HG03521 (cell line): ENCODE data around the gene CHSY3.

Source experiments
- ATAC-seq: cut with Tn5 transposase; IDR thresholded peaks from one replicate; pipeline ENCODE4 v1.9.1; 2021; ENCODE audit warnings: mild to moderate bottlenecking, moderate library complexity; ENCODE audit not compliant: unreplicated experiment

The CHSY3 gene

DNA sequence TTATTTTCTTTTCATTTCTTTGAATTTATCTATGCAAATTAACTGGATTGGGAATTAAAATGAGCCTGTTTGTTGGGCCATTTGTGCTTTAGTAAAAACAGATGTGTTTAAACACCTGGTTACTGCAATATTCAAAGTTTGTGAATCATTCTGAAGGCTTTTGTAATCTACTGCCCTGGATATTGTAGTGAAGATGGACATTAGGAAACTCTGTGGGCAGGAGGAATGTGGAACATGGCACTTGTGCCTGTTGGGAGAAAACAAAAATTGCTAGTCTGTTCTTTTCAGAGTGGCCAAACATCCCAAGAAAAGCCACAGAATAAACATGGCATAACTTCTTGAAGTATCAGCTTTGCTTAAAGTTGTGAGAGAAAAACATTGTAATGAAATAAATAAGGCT, 40.8 kb downstream of the CHSY3 start:
- no peak for ATAC-seq

DNA sequence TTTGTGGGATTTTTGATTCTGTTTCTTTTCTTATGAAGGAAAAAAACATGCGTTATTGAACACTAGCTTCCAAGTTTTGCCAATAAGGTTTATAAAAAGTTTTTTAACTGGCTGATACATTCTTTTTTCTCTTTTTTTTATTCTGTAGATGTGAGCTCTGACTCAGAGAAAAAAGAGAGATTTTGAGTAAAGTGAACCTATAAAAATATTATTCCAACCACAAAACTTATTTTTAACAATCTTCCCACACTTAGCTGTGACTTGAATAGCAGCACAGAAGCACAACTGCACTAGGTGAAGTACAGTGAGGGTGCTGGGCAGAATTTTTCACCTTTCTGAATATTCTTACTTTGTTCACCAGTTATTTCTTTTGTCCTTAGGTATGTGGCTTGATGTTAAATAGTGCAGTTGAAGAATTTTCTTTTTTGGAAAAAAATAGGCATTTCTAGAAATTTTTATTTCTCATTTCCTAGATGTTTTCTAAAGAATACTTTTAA, 41.6 kb downstream of the CHSY3 start:
- no peak for ATAC-seq

DNA sequence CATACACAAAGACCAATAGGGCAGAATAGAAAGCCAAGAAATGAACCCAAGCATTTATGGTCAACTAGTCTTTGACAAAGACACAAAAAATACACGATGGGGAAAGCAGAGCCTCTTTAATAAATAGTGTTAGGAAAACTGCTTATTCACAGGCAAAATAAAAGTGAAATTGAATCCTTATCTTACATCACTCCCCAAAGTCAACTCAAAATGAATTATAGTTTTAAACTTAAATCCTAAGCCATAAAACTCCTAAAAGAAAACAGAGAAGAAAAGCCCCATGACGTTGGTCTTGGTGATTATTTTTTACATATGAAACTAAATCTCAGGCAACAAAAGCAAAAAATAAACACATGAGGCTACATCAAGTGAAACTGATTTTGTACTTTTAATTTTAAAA, 46.8 kb downstream of the CHSY3 start:
- ATAC-seq: no peak

DNA sequence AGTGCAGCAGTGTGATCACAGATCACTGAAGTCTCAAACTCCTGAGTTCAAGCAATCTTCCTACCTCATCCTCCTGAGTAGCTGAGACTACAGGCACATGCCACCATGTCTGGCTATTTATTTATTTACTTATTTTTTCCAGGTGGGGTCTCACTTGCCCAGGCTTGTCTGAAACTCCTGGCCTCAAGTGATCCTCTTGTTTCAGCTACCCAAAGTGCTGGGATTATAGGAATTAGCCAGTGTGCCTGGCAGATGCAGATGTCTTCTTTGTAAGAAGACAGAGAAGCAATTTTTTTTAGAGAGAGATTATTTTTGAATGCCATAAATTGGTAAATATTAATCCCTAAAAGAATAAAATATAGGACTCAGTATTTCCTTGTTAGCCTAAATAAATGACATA, 54.3 kb downstream of the CHSY3 start:
- ATAC-seq: no peak

GRCh38 chr5:129960831-129961230, 56.6 kb downstream of the CHSY3 start:
- ATAC-seq: no peak

DNA sequence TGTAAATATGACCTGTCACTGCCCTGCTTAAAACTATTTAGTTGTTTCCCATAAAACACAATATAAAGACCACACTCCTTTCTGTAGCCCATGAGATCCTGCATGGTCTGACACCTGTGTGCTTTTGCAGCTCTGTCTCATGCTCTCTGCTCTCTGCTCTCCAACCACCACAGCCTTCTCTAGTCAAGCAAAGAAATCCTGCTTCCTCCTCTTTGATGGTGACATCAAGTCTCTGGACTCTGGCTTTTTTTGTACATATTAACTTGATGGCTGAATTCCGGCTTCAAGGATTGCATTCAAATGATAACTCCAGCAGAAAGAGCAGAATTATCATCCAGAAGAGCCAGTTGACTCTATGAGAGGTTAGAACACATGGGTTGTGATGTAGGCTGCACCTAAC, 58.2 kb downstream of the CHSY3 start:
- ATAC-seq: no peak

- no peak for ATAC-seq
Observed at GRCh38 chr5:129963359-129963758, 59.1 kb downstream of the CHSY3 start.

DNA sequence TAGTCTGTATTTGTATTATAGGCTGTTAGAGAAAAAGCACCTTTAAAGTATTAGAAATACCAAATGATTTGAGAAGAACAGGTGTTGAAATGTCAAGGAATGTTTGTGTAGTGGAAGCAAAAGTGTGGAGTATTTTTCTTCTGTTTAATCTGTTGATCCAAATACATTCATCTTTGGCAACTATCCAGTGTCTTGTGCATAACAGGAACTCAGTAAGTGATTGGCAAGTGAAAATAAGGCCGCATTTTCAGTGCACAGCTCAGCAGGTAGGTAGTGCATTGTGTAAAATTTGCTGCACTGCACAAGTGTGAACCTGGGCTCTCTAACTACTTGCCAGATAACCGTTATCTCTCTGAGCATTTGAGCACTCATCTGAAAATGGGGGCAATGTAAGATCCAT, 61.8 kb downstream of the CHSY3 start:
- ATAC-seq: no peak

GRCh38 chr5:129971714-129972113, 67.4 kb downstream of the CHSY3 start:
- ATAC-seq: no peak

GRCh38 chr5:129972465-129973141, 68.3 kb downstream of the CHSY3 start:
- no peak for ATAC-seq

GRCh38 chr5:129973716-129974426, 69.6 kb downstream of the CHSY3 start:
- no peak for ATAC-seq

DNA sequence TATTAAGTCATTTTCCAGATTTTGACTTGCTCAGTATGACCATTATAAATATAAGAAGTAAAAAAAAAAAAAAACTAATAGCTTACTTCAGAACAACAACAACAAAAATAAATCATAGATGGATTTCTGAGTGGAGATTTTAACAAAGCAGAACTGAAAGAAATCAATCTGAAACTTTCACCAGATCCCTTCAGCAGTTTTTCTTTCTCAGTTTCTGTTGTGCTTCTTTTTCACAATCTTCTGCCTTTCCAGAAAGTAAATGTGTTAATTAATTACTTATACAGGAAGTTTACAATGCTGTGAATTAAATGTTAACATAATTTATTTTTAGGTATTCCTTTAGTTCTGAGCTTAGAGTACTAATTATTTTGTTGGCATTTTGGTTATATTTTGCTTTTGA, 73.5 kb downstream of the CHSY3 start:
- ATAC-seq: no peak

DNA sequence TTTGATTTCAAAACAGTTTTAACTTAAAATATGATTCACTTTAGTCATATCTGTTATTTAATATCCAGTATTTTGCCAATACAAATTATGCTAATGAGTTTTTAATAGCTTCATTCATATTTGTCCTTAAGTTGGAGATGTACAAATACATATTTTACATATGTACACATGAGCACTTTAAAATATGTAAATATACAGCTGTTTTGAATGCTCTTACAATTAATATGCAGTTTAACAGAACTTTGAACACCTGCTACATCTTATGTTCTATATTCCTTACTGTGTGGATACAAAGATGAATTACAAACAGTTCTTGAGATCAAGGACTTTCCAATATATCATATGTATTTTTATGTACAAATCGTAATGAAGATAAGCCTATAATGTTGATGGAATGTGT, 74.0 kb downstream of the CHSY3 start:
- ATAC-seq: no peak

DNA sequence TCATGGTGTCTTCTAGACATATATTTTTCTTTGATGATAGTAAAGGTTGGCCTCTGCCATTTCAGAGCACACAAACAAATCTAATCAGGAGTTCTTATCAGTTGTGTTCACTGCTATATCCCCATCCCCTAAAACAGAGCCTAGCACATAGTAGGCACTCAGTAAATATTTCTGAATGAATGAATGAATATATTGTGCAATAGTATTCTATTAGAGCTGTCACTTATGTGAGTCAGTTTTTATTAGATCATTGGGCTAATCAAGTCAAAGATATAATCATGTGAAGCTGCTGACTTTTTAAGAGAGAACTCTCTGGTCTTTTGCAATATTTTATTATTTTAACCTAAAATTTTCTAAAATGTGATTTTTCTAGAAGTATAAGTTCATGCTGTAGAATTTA, 84.2 kb downstream of the CHSY3 start:
- no peak for ATAC-seq

DNA sequence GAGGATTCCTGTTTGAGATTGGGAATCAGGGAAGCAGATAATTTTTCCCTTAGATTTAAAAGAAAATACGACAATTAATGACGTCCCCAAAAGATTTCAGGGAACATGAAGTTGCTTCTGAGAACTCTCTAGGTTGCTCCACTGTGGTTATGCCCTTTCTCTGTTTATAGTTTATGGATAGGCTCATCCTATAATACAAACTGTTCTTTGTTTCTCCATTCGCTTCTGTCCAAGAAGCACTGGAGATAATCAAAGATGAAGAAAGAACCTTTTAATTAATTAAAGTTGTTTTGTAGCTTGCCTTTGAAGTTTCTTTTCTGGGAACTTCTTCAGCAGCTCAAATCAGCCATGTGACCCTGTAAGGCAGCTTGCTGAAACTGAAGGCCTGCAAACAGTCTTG, 87.5 kb downstream of the CHSY3 start:
- no peak for ATAC-seq

GRCh38 chr5:129996896-129997295, 92.6 kb downstream of the CHSY3 start:
- no peak for ATAC-seq

DNA sequence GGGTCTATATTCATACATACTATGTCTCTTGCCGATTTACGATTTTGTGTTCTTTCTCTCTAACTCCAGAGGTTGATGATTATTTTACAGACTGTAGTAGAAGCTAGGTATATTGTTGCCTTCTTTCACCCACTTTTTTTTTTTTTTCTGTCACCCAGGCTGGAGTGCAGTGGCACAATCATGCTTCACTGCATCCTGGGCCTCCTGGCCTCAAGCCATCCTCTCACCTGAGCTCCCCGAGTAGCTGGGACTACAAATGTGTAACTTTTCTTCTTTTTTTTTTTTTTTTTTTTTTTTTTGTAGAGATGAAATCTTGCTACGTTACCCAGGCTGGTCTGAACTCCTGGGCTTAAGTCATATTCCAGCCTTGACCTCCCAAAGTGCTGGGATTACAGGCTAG, 96.2 kb downstream of the CHSY3 start:
- no peak for ATAC-seq

DNA sequence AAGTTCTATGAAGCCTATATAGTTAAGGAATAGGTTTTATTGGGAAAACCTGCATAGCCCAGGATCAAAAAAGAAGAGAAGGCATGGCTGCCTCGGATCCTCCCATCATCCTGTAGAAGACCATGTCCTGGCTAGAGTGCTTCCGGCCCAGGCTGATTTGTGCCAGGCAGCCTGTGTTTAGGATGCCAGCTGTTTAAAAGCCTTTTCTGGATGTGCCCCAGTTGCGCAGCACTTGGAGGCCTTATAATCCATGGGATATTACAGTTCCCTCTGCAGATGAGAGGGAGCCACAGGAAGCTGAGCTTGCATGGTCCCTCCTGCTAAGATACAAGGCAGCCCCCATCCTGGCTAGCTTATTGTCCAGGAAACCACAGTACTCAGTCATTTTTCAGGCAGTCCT, 97.9 kb downstream of the CHSY3 start:
- no peak for ATAC-seq

DNA sequence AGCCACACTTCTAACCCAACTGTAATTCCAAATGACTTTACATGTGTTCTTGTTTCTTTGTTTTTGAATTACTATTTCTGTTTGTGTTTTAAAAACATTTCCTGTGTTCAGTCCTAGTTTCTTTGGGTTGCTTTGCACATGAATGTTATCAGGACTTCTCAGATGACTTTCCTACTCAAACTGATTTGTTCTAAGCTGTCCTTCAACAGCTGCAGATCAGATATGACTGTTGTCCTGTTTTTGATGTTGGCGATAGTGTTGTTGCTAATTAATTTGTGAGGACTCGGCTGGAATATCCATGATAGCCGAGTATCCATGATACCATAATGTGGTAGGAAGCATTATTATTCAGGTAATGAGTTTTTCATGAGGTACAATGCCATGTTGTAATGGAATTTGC, 98.6 kb downstream of the CHSY3 start:
- no peak for ATAC-seq

- no peak for ATAC-seq
Observed at GRCh38 chr5:130011986-130012385, 107.7 kb downstream of the CHSY3 start.

DNA sequence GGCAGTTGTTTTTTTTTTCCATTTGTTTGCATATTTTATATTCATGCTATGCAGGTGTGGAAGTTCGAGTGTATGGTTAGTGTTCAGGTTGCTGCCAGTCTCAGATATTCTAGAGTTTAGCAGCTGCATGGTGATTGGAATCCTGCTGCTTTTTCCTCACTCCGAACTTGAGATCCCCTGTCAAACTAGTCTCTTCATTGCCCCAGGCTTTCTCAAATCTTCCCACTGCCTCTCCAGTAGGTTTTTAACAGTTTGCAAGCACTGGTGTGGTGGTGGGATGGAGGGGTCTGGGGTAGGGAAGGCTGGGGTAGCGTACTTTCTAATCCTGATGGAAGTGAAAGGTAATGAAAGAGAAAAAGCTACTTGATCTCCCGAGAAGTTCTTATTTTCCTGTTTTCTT, 112.9 kb downstream of the CHSY3 start:
- no peak for ATAC-seq

GRCh38 chr5:130018641-130019040, 114.4 kb downstream of the CHSY3 start:
- ATAC-seq: no peak

- no peak for ATAC-seq
Observed at GRCh38 chr5:130021000-130021399, 116.7 kb downstream of the CHSY3 start.
